ENCODE data around the gene MPO.

Gene MPO

DNA sequence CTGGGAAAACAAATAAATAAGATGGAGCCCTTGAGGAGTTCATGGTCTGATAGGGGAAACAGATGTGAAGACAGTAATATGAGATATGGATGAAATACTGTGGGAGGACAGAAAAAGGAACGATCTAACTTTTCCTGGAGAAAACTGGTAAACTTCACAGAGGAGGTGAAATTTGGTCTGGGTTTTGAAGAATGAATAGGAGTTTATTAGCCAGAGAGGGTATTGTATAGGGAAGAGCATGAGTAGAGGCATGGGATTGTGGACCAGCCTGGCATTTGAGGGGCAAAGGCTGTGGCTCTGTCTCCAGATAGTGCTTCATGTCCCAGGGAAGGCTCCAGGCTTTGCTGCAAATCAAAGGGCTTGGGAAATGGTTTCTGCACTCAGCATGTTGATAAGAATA is 40.7 kb downstream of the MPO start:
- no peak for DNase-seq (ENCODE audit: low read depth)
- H3K4me3 ChIP-seq (ENCODE audit: control insufficient read depth, low read depth, low read length): no peak overlapping the region
- TF ChIP-seq CTCF (IDR thresholded peaks at IDR 0.05; ENCODE audit: control insufficient read depth, insufficient read depth, low read depth, low read length, missing control alignments): no peak

GRCh38 chr17:58238147-58238634 is 42.5 kb downstream of the MPO start, which contains the start of gene LPO:
TSS of gene LPO (plus strand) at chr17:58238584. CDS start at chr17:58242980, 4,396 bp downstream.
- TF ChIP-seq CTCF (IDR thresholded peaks at IDR 0.05; ENCODE audit: control insufficient read depth, insufficient read depth, low read depth, low read length, missing control alignments): no peak
- H3K4me3 ChIP-seq (ENCODE audit: control insufficient read depth, low read depth, low read length): no peak within 1 kb of the TSS
- no peak for DNase-seq (ENCODE audit: low read depth)

DNA sequence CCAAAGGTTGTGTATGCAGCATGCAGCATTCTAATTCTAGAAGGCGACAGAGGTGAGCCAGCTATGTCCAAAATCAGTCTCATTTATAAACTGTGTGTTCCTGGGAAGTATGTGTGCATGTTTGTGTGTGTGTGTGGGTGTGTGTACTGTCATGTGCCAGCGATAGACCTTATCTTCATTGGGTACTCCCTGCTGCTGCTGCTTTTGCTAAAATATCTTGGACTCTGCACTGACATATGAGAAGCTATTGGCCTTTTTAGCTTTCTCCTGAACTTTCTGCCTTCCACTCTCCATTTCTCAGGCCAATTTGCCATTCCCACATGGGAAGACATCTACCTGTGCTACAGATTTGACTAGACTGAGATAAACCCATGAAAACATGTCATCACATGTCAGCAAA is 44.3 kb downstream of the MPO start:
- no peak for DNase-seq (ENCODE audit: low read depth)
- H3K4me3 ChIP-seq (ENCODE audit: control insufficient read depth, low read depth, low read length): no peak overlapping the region
- TF ChIP-seq CTCF (IDR thresholded peaks at IDR 0.05; ENCODE audit: control insufficient read depth, insufficient read depth, low read depth, low read length, missing control alignments): no peak

- H3K4me3 ChIP-seq (ENCODE audit: control insufficient read depth, low read depth, low read length): no peak overlapping the region
- no peak for TF ChIP-seq CTCF (IDR thresholded peaks at IDR 0.05; ENCODE audit: control insufficient read depth, insufficient read depth, low read depth, low read length, missing control alignments)
- no peak for DNase-seq (ENCODE audit: low read depth)
Measured at GRCh38 chr17:58235821-58236220, 44.9 kb downstream of the MPO start.

GRCh38 chr17:58234512-58234911 is 46.2 kb downstream of the MPO start:
- no peak overlapping the region for H3K4me3 ChIP-seq (ENCODE audit: control insufficient read depth, low read depth, low read length)
- no peak for DNase-seq (ENCODE audit: low read depth)
- no peak for TF ChIP-seq CTCF (IDR thresholded peaks at IDR 0.05; ENCODE audit: control insufficient read depth, insufficient read depth, low read depth, low read length, missing control alignments)

DNA sequence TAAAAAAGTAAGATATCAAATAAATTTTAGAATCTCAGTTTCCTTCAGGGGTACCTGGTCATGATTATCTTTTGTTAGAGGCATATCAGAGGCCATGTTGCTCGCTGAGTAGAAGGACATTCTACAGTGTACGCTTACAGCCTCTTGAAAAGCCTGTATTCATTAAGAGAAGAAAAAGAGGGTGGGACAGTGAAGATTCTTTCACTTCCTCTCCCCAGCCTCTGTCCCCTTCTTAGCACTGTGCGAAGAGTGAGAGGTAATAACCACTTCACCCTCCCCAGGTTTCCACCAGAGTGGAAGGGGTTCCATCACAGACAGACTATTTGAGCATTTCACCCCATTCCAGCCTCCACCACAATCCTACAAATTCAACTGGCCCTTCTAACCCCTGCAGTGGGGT is 47.2 kb downstream of the MPO start:
- H3K4me3 ChIP-seq (ENCODE audit: control insufficient read depth, low read depth, low read length): no peak overlapping the region
- no peak for DNase-seq (ENCODE audit: low read depth)
- TF ChIP-seq CTCF (IDR thresholded peaks at IDR 0.05; ENCODE audit: control insufficient read depth, insufficient read depth, low read depth, low read length, missing control alignments): no peak

DNA sequence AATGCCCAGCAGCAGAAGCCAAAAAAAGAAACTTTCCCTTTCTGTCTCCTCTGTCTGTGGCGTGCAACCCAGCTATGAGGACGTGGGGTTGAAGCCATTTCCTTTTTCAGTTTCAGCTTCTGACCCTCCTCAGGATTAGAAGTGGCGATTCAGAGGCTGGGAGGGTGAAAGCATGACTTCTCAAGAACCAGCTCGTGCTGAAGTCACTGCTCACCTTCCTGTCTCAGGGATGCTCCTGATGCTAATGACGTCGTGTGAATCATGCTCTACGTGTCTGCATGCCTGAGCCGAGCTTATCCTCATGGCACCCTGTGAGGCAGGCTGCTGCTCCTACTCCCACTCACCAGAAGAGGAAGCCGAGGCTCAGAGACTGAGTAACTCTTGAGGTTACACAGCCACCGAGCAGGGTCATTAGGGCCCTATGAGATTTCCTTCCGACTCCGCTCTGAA is 48.0 kb downstream of the MPO start:
- DNase-seq (ENCODE audit: low read depth): peak; percentile 74
- no peak for TF ChIP-seq CTCF (IDR thresholded peaks at IDR 0.05; ENCODE audit: control insufficient read depth, insufficient read depth, low read depth, low read length, missing control alignments)
- no peak overlapping the region for H3K4me3 ChIP-seq (ENCODE audit: control insufficient read depth, low read depth, low read length)
